HG03354 (cell line): ENCODE measurements around the gene PCDH12.
A peak's percentile ranks its signal among the peaks of the same experiment; 100 is the strongest.

ENCODE experiments used
- ATAC-seq: cut with Tn5 transposase; IDR thresholded peaks from one replicate; pipeline ENCODE4 v1.9.1; 2021; ENCODE audit warnings: mild to moderate bottlenecking; ENCODE audit not compliant: unreplicated experiment, poor library complexity, severe bottlenecking

The PCDH12 gene

DNA sequence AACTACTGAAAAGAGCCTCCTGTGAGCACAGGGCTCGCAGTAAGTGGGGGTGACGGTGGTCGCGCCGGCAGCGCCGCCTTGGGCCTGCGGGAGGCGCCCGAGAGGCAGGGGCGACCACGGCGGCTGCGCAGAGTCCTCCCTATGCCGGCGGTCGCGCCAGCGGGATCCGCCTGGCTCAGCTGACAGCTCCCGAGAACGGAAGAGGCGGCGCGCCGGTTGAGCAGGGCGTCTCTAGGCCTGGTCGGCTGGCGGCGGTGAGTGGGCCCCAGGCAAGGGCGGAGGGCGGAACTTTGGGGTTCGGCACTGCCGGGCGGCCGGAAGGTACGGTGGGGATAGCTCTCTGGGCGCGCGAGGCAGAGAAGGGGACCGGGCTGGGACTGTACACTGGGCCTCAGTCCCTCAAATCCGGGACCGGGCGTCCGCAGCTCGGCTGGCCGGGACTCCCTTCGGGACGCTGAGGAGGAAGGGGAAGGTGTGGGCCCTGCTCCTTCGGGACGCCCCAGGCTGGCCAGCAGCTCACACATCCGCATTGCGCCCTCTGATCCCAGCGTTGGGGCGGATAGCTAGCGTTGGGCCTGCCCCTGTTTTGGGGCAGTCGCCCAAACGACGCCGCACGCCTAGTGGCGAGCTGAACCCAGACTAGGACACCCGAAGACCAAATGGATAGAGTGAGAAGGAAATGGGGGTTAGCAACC is 11.1 kb upstream of the PCDH12 start, which contains the start of gene RNF14:
TSS of gene RNF14 (plus strand) at position 192 of the 695 bp plus-strand sequence. CDS start 4,484 bp downstream, outside the sequence.
- peak; percentile 89 for ATAC-seq

DNA sequence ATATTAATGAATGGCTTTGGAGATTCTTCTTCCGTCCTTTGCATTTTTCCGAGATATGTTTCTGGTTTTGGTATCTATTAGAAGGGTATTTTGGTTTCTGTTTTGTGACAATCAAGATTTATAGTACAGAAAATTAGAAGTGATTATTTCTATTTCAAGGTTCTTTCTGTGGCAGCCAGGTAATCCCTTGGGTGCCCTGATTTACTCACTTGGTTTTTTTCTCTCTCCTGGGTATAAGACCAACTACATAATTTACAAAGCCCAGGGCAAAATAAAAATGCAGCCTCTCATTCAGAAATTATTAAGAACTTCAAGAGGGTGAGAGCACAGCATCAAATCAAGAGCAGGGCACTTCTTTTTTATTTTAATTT is 8.9 kb upstream of the PCDH12 start:
- ATAC-seq: no peak

DNA sequence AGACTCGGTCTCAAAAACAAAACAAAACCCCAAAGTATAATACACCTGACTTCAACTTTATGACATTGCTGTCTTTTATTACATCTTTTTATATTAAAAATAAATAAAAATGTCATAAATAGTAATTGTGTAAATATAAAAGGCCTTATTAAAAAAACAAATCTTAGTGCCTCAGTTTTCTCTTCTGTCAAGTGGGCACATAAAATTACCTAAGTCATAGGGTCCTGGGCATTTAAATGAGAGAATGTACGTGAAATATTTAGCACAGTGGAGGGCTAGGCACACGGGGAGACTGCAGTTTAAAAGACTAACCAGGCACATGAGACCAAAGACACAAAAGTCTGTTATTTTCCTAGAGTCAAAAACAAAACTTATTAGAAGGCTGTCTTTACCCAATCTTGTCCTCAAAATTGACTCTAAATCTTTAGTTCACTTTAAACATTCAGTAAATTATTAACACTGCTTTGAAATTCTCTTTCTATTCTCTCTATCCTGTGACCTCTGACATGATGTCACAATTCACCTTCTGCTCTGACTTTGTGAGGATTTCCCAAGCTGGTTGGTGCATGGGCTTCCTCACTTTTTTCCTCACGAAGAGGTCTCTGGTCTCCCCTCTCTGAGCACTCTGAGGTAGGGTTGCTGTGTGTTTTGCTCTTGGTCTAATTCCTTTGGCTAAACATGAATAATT is 8.4 kb upstream of the PCDH12 start:
- no peak for ATAC-seq

DNA sequence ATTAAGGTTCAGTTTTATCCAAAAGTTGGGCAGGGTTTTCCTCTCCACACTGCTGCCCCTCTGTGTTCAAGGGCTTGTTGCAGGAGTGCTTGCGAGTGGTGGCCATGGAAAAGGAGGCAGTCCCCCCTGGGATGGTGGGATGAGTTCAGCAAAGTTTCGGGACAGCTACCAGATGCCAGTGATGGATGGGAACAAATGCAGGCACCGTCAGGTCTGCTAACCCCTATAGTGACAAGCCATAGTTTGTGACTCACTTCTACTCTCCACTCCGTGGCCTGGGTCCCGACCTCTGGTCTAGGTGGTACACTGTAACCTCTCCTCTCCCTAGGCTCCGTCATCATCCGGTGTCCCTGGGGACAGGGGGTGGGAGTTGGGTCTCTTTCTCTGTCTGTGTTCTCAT is 7.1 kb upstream of the PCDH12 start:
- ATAC-seq: no peak

- ATAC-seq: no peak
These were observed 5.7 kb upstream of the PCDH12 start for GRCh38 chr5:141963701-141964100.

DNA sequence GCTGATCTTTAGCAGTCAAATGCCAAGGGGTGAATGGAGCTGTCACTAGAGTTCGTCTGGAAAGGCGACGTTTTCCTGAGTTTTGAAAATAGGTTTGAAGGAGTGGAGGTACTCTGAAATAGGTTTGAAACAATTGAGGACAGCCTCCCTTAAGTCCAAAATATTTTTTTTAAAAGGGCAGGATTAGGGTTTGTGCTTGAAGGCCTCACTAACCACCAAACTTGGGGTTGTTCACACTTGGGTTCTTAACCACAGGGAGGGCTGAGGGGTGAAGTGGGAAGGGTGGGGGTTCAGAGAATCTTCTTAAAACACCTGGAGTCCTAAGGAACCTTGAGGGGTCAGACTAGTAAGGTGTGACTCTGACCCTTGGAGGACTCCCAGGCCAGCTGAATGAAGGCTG is 3.5 kb upstream of the PCDH12 start:
- ATAC-seq: no peak

- ATAC-seq: peak; percentile 94
These were observed 2.7 kb upstream of the PCDH12 start for GRCh38 chr5:141960449-141961323.

GRCh38 chr5:141960018-141960417 is 2.0 kb upstream of the PCDH12 start:
- no peak for ATAC-seq

- no peak for ATAC-seq
These were observed 657 bp upstream of the PCDH12 start for GRCh38 chr5:141958546-141959172.

- ATAC-seq: no peak
These were observed 520 bp downstream of the PCDH12 start for GRCh38 chr5:141957367-141957996.

DNA sequence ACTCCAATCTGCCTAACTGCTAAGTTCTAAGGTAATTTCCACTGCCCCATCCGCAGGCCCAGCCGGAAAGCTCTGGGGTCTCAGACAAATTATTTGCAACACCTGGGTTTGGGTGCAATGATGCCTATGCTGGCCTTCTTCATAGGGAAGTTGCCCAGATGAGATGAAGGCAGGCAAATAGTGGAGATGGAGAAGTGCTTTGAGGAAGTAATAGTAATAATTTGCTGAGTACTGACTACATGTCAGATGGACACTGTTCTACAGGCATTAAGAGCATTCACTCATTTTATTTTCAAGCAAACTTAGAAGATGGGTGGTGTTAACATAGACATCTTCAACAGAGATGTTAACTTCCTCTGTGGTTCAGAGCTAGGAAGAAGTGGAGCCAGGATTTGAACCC is 3.8 kb downstream of the PCDH12 start:
- ATAC-seq: no peak

DNA sequence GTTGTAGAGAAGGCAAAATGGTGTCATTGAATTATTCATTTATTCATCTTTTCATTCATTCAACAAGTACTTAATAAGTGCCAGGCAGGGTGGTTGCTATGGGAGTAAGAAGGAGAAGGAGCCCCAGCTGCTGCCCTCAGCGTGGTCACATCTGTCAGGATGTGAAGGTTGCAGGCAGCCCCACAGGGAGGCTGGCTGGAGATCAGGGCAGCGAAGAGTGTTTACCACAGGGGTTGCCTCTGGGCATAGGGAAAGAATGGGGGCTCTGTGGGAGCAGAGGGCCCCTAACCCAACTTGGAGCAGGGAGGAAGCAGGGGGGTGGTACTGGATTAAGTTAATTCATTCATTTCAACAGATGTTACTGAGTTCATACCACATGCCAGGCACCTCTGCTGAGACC is 6.0 kb downstream of the PCDH12 start:
- ATAC-seq: no peak

- ATAC-seq: peak; percentile 98
These were observed 6.6 kb downstream of the PCDH12 start for GRCh38 chr5:141951332-141951781.

- ATAC-seq: no peak
These were observed 7.6 kb downstream of the PCDH12 start for GRCh38 chr5:141950207-141951005.

- ATAC-seq: no peak
These were observed 8.5 kb downstream of the PCDH12 start for GRCh38 chr5:141949511-141949910.

GRCh38 chr5:141948812-141949211 is 9.2 kb downstream of the PCDH12 start:
- no peak for ATAC-seq

DNA sequence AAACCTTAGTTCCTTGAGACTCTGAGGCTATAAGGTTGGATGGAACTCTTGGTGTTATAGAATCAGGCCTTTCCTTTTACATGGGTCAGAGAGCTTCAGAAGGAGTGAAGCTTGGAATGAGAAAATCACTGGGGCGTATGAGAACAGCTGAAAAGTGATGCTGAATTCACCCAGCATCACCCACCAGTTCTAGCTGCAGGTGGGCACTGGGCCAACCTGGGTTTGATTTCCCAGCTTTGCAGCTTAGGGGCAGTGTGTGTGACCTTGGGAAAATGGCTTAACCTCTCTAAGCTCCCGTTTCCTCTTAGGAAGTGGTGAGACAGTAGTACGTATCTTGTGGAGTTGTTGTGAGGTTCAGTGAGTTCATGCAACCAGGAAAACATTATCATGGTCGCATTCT is 10.7 kb downstream of the PCDH12 start:
- no peak for ATAC-seq

DNA sequence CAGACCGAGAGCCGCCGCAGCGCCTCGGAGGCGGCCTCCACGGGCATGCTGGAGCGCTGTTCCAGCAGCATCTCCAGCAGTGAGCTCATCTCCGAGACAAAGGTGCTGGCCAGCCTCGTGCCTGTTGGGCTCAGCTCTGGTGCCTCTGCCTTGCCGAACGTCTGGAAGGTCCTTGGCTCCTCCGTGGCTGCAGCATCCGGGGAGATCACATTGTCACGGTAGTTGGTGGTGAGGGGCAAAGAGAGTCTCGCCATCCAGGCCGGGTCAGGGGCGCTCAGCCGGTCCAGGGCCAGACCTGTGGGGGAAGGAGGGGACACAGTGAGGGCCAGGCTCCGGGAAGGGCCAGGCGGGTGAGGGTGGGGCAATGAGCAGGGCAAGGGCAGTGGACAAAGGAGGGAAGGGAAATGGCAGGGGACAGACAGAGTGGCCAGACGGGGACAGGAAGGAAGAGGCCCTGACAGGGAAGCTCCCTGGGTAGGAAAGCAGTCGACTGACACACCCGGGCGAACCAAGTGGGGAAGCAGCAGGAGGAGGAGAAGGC is 12.4 kb downstream of the PCDH12 start:
- ATAC-seq: no peak

GRCh38 chr5:141944076-141944475 is 13.9 kb downstream of the PCDH12 start:
- no peak for ATAC-seq
